IPS-18c (cell line): ENCODE data around the gene PLXDC1.
"Not testable (repeated sequence)": the region's sequence is repeated elsewhere in the genome, so short reads cannot be mapped to it uniquely, and the experiment has no call there.

Experiments used
- H3K4me3 ChIP-seq: 2 replicates; pipeline ENCODE4 v1.7.0; 2013; ENCODE audit warnings: low read depth, mild to moderate bottlenecking, low read length, moderate library complexity; ENCODE audit not compliant: insufficient read depth
- H3K9me3 ChIP-seq: one replicate; pipeline ENCODE4 v1.6.1; 2013; ENCODE audit warnings: mild to moderate bottlenecking, low read length, moderate library complexity; ENCODE audit not compliant: control insufficient read depth, insufficient read depth

The PLXDC1 gene

GRCh38 chr17:39026346-39026745 lies 125.1 kb downstream of the PLXDC1 start:
- H3K9me3 ChIP-seq, H3K4me3 ChIP-seq: not testable (repeated sequence)

- Histone ChIP-seq H3K9me3 (no peaks in the 10 kb centered on the region), H3K4me3 (no peak overlapping the region)
These were observed 128.5 kb downstream of the PLXDC1 start for GRCh38 chr17:39022924-39023323.

- not testable (repeated sequence) for H3K4me3 ChIP-seq, H3K9me3 ChIP-seq
These were observed 131.4 kb downstream of the PLXDC1 start for GRCh38 chr17:39020037-39020436.

- H3K9me3 ChIP-seq = no peaks in the 10 kb centered on the region
- no peak overlapping the region for H3K4me3 ChIP-seq
These were observed 132.9 kb downstream of the PLXDC1 start for GRCh38 chr17:39018267-39019134.

- H3K9me3 ChIP-seq = no peaks in the 10 kb centered on the region
- no peak overlapping the region for H3K4me3 ChIP-seq
These were observed 135.0 kb downstream of the PLXDC1 start for GRCh38 chr17:39016193-39017153.

GRCh38 chr17:39015546-39015935 lies 135.9 kb downstream of the PLXDC1 start:
- Histone ChIP-seq H3K9me3 (no peaks in the 10 kb centered on the region), H3K4me3 (no peak overlapping the region)

- H3K4me3 ChIP-seq = no peak overlapping the region
- H3K9me3 ChIP-seq = no peaks in the 10 kb centered on the region
These were observed 136.5 kb downstream of the PLXDC1 start for GRCh38 chr17:39014795-39015545.

GRCh38 chr17:39014044-39014794 lies 137.2 kb downstream of the PLXDC1 start:
- Histone ChIP-seq H3K9me3 (no peaks in the 10 kb centered on the region), H3K4me3 (no peak overlapping the region)
